NT2/D1 (cell line): Measurements from ENCODE around the gene SLCO2B1.

Experiments
- SUZ12 ChIP-seq: IDR thresholded peaks from 2 replicates; pipeline ENCODE4 v1.6.1; 2011; ENCODE audit not compliant: insufficient read length, insufficient read depth; ENCODE audit errors: extremely low read depth
- YY1 ChIP-seq: IDR thresholded peaks from 2 replicates; pipeline ENCODE4 v1.6.1; 2011; ENCODE audit not compliant: insufficient read length, insufficient read depth
- ZNF274 ChIP-seq: IDR thresholded peaks from 2 replicates; pipeline ENCODE4 v1.6.1; 2011; ENCODE audit warnings: mild to moderate bottlenecking, low read depth, low read length

DNA sequence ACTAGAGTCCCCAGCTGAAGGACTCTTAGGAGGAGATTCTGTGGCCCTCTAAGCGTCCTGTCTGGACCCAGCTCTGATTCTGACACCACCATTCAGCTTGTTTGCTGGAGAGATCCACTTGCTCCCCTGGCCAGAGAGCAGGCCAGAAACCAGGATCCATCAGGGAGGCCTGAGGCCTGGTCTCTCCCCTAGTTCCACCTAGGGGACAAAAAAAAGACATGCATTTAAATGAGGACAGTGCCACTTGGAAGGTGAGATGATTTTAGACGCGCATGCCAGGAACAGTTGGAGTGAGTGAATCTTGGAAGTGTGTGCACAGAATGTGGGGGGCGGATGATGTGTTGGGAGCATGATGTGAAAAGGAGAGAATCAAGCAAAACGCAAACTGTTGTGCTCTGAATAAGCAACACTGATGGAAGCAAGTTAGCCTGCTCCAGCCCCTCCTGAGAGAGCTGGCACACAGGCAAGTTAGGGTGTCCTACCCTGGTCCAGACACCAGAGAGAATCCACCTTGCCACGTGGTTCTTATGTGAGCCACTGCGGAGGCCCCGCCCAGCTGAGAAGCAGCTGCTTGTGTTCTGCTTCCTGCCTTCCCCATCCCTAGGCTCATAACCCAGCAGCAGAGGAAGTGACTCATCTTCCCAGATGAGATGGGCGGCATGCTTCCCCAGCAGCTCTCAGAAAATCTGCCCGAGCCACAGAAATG lies 8.0 kb upstream of the SLCO2B1 start:
- TF ChIP-seq YY1 (no peak), ZNF274 (no peak), SUZ12 (no peak)
